K562 (cell line): ENCODE data around the gene ARHGEF12. TPM values are rescaled to one million over a fixed set of nuclear protein-coding genes. Genes with fewer than 3 reads are reported as not detected.

Source experiments
- ATAC-seq: fragments of 200-7000 bp; cut with Tn5 transposase; 3 replicates; pipeline ENCODE4 v1.9.1; 2020; ENCODE audit warnings: moderate library complexity
- BruUV-seq: library from RNA; stranded (reverse); fragments of 400-500 nt; replicated peaks from 2 replicates; lab custom pipeline; 2021; lab: Mats Ljungman, UMichigan
- CTCF ChIA-PET: fragments of 300-600 bp; formaldehyde crosslinking; extraction: SDS; loops from one replicate; lab custom pipeline; 2021; ENCODE audit warnings: low intra/inter-chr PET ratio; lab: Yijun Ruan, JAX
- POLR2A ChIA-PET: fragments of 300-600, 350-650 bp; sonication (Branson Sonifier 250); formaldehyde crosslinking; extraction: SDS; loops from one replicate; lab custom pipeline; 2021; ENCODE audit warnings: antibody characterized with exemption, inconsistent platforms; lab: Yijun Ruan, JAX
- DNase-seq, 4 experiments: peaks; one replicate each; pipeline versions ENCODE4 v3.0.0 to v3.0.0-alpha.2; 2011 to 2018; ENCODE audit warnings: low spot score in 3 of 4, mixed read lengths in 3 of 4; ENCODE audit errors: extremely low read depth in 1 of 4
- FAIRE-seq: peaks from 2 replicates; lab custom pipeline; 2011; peaks lifted over from hg19 to GRCh38; lab: Jason Lieb, UNC
- H2AFZ ChIP-seq: 2 replicates; pipeline ENCODE4 v1.6.0; 2011; ENCODE audit warnings: low read depth, low read length, control low read depth, inconsistent platforms
- H3K27ac ChIP-seq: fragments of 200-600 bp; 3 replicates; pipeline ENCODE4 v1.8.0; 2011; ENCODE audit warnings: low read depth, mild to moderate bottlenecking, control low read depth, inconsistent platforms, low read length, moderate library complexity, mixed read lengths; ENCODE audit errors: extremely low read depth
- H3K27me3 ChIP-seq, 2 experiments: fragments of 300-600 bp in 1 of 2; 2 replicates in 1 of 2; 3 replicates in 1 of 2; pipeline versions ENCODE4 v1.6.0 to v1.8.0; 2011; ENCODE audit warnings: inconsistent platforms in 2 of 2, low read length in 2 of 2, mild to moderate bottlenecking in 1 of 2, mixed read lengths in 1 of 2, moderate library complexity in 1 of 2; ENCODE audit not compliant: control insufficient read depth in 2 of 2, insufficient read depth in 2 of 2
- H3K36me3 ChIP-seq: fragments of 300-600 bp; 3 replicates; pipeline ENCODE4 v1.8.0; 2011; ENCODE audit warnings: mild to moderate bottlenecking, low read length, inconsistent platforms; ENCODE audit not compliant: control insufficient read depth, insufficient read depth
- H3K4me1 ChIP-seq, 2 experiments: fragments of 200-600 bp in 1 of 2; replicated peaks in 1 of 2; 2 replicates in 1 of 2; 3 replicates in 1 of 2; pipeline versions ENCODE4 v1.5.1 to v1.8.0; 2011; ENCODE audit warnings: inconsistent platforms in 2 of 2, low read length in 2 of 2, mild to moderate bottlenecking in 1 of 2, mixed read lengths in 1 of 2, moderate library complexity in 1 of 2; ENCODE audit not compliant: control insufficient read depth in 2 of 2, insufficient read depth in 2 of 2
- H3K4me2 ChIP-seq: 2 replicates; pipeline ENCODE4 v1.6.1; 2011; ENCODE audit warnings: low read length, control low read depth, inconsistent platforms, mixed read lengths; ENCODE audit not compliant: insufficient read depth
- H3K4me3 ChIP-seq: fragments of 200-600 bp; sonication (generic), shearing (Covaris generic); 2 replicates; pipeline ENCODE4 v1.5.1; 2016; ENCODE audit warnings: control low read depth, inconsistent platforms
- H3K79me2 ChIP-seq: fragments of 200-600 bp; 3 replicates; pipeline ENCODE4 v1.8.0; 2011; ENCODE audit warnings: low read length, inconsistent platforms; ENCODE audit not compliant: control insufficient read depth, insufficient read depth
- H3K9ac ChIP-seq, 2 experiments: 2 replicates each; pipeline versions ENCODE4 v1.6.0 to v1.6.1; 2011; ENCODE audit warnings: low read depth in 2 of 2, low read length in 2 of 2, control low read depth in 1 of 2, inconsistent platforms in 1 of 2, mild to moderate bottlenecking in 1 of 2, mixed read lengths in 1 of 2; ENCODE audit not compliant: insufficient read depth in 1 of 2
- H3K9me1 ChIP-seq: one replicate; pipeline ENCODE4 v1.6.0; 2011; ENCODE audit warnings: inconsistent platforms, mild to moderate bottlenecking, low read length, moderate library complexity; ENCODE audit not compliant: control insufficient read depth, insufficient read depth
- H3K9me3 ChIP-seq: replicated peaks from 2 replicates; pipeline ENCODE4 v1.5.1; 2011; ENCODE audit warnings: low read depth, low read length, inconsistent platforms; ENCODE audit not compliant: control insufficient read depth, insufficient read depth
- H4K20me1 ChIP-seq: replicated peaks from 2 replicates; pipeline ENCODE4 v1.6.1; 2011; ENCODE audit warnings: low read length, inconsistent platforms, mixed read lengths; ENCODE audit not compliant: control insufficient read depth, insufficient read depth
- ASH1L ChIP-seq: fragments of 450-650 bp; IDR thresholded peaks from 2 replicates; pipeline ENCODE4 v1.6.1; 2018; ENCODE audit warnings: borderline replicate concordance, mild to moderate bottlenecking, low read depth; ENCODE audit not compliant: partially characterized antibody
- CSDE1 ChIP-seq, 2 experiments: fragments of 450-650 bp; IDR thresholded peaks; 2 replicates each; pipeline ENCODE4 v1.6.1; 2016; ENCODE audit warnings: mild to moderate bottlenecking in 1 of 2
- ELF1 ChIP-seq: fragments of 200-800 bp; sonication (Bioruptor generic); IDR thresholded peaks from 2 replicates; pipeline ENCODE4 v1.6.1; 2016; ENCODE audit warnings: missing genetic modification characterization, missing compliant biosample characterization
- GABPB2 ChIP-seq: fragments of 250-450 bp; sonication (Bioruptor Pico); conservative IDR thresholded peaks from 2 replicates; pipeline ENCODE4 v1.5.1; 2021; ENCODE audit warnings: mild to moderate bottlenecking
- GTF2E2 ChIP-seq: fragments of 200-800 bp; sonication (Bioruptor generic); IDR thresholded peaks from 2 replicates; pipeline ENCODE4 v1.6.1; 2016; ENCODE audit warnings: missing genetic modification characterization, missing compliant biosample characterization
- JUN ChIP-seq, 2 experiments: sonication (generic) in 1 of 2; formaldehyde crosslinking in 1 of 2; IDR thresholded peaks; 2 replicates each; pipeline versions ENCODE4 v1.6.1 to v1.8.0; 2012 to 2022; ENCODE audit warnings: borderline replicate concordance in 2 of 2, mild to moderate bottlenecking in 2 of 2, improper control_type of control experiment in 1 of 2, low read depth in 1 of 2, low read length in 1 of 2, missing genetic modification reagents in 1 of 2
- MBD1 ChIP-seq: fragments of 250-450 bp; sonication (Bioruptor Pico); IDR thresholded peaks from 2 replicates; pipeline ENCODE4 v1.8.0; 2022; ENCODE audit warnings: inconsistent platforms
- MTA1 ChIP-seq: fragments of 450-650 bp; IDR thresholded peaks from 2 replicates; pipeline ENCODE4 v1.6.1; 2017; ENCODE audit warnings: borderline replicate concordance
- NFATC3 ChIP-seq: fragments of 450-650 bp; IDR thresholded peaks from 2 replicates; pipeline ENCODE4 v1.6.1; 2017; ENCODE audit warnings: mild to moderate bottlenecking
- NFE2 ChIP-seq: IDR thresholded peaks from 2 replicates; pipeline ENCODE4 v1.6.1; 2014; ENCODE audit warnings: antibody characterized with exemption, low read depth
- PHF20 ChIP-seq: fragments of 450-650 bp; IDR thresholded peaks from 2 replicates; pipeline ENCODE4 v1.6.1; 2018; ENCODE audit not compliant: partially characterized antibody
- PHF21A ChIP-seq: fragments of 450-650 bp; IDR thresholded peaks from 2 replicates; pipeline ENCODE4 v1.6.1; 2017; ENCODE audit warnings: low read depth, borderline replicate concordance
- POLR2B ChIP-seq: fragments of 450-650 bp; IDR thresholded peaks from 2 replicates; pipeline ENCODE4 v1.6.1; 2018; ENCODE audit warnings: low read depth; ENCODE audit not compliant: partially characterized antibody
- PPARD ChIP-seq: fragments of 250-450 bp; sonication (Bioruptor Pico); IDR thresholded peaks from 2 replicates; pipeline ENCODE4 v1.8.0; 2022; ENCODE audit warnings: inconsistent platforms, mild to moderate bottlenecking, moderate library complexity
- SAFB2 ChIP-seq: fragments of 200-400 bp; formaldehyde crosslinking; IDR thresholded peaks from 2 replicates; pipeline ENCODE4 v1.6.1; 2018; ENCODE audit warnings: borderline replicate concordance, low read length, low read depth, moderate library complexity; ENCODE audit not compliant: severe bottlenecking
- SRSF7 ChIP-seq: fragments of 200-400 bp; formaldehyde crosslinking; optimal IDR thresholded peaks from 2 replicates; pipeline ENCODE3; 2017; ENCODE audit warnings: mild to moderate bottlenecking, low read depth, low read length
- TAF7 ChIP-seq: fragments of 450-650 bp; IDR thresholded peaks from 2 replicates; pipeline ENCODE4 v1.6.1; 2016; ENCODE audit warnings: missing genetic modification characterization, missing compliant biosample characterization
- ZBTB49 ChIP-seq: sonication (generic); formaldehyde crosslinking; IDR thresholded peaks from 2 replicates; pipeline ENCODE4 v1.8.0; 2022; ENCODE audit warnings: missing genetic modification reagents, mild to moderate bottlenecking, borderline replicate concordance
- ZNF561 ChIP-seq: fragments of 450-650 bp; formaldehyde crosslinking; conservative IDR thresholded peaks from 2 replicates; pipeline ENCODE4 v1.4.0; 2020; ENCODE audit warnings: mild to moderate bottlenecking, moderate library complexity
- ZNF766 ChIP-seq: fragments of 200-800 bp; sonication (Bioruptor generic); conservative IDR thresholded peaks from 2 replicates; pipeline ENCODE4 v1.6.1; 2016; ENCODE audit warnings: missing genetic modification characterization, missing compliant biosample characterization
- WGBS: fragments of 100-300 bp; shearing (Covaris generic); methylation state at CpG from one replicate; pipeline ENCODE4 v1.1.6; 2016; ENCODE audit warnings: low coverage, mixed read lengths; ENCODE audit not compliant: insufficient coverage; ENCODE audit errors: missing lambda C conversion rate; 5-methylcytosine and 5-hydroxymethylcytosine counted together
- in situ Hi-C: fragments of 300-500 bp; cut with MboI; formaldehyde crosslinking; loops from 4 replicates; pipeline ENCODE4 v1.15.0; 2018; ENCODE audit warnings: inconsistent platforms, mixed read lengths
- intact Hi-C: fragments of 100-400 bp; cut with micrococcal nuclease; formaldehyde crosslinking; loops from 2 replicates; pipeline ENCODE4 v1.14.2; 2022
- polyA plus RNA-seq, 8 experiments: library from polyadenylated mRNA; depleted of rRNA in 4 of 8; stranded (reverse) in 5 of 8; unstranded in 3 of 8; fragments of >200 nt; fragmentation: Nextera tagmentation in 2 of 8; fragmentation: Illumina TruSeq in 1 of 8; extraction: Ambion mirVana in 2 of 8; extraction: Trizol in 1 of 8; gene quantifications; 2 replicates each; pipeline versions ENCODE4 v1.2.1 to v1.2.3, GENCODE V29; 2011 to 2014; ENCODE audit warnings: inconsistent platforms in 1 of 8, missing spikeins in 1 of 8
- total RNA-seq, 7 experiments: library from RNA; depleted of rRNA in 6 of 7; stranded (reverse); fragments of >200 nt in 6 of 7; fragmentation: Illumina TruSeq in 2 of 7; extraction: Trizol in 2 of 7; gene quantifications; 2 replicates each; pipeline versions ENCODE4 v1.2.1 to v1.2.3, GENCODE V29; 2011 to 2021; ENCODE audit warnings: low replicate concordance in 1 of 7

The ARHGEF12 gene
- total and polyA plus RNA-seq, 9 of the 15 experiments (the other 6 are each of a cell fraction or from before 2014, with no cell fraction given): 3.5 to 51.7 (median 29.5) TPM

GRCh38 chr11:120520091-120520822 is 184.0 kb downstream of the ARHGEF12 start:
- Histone ChIP-seq H3K36me3 (no peaks in the 10 kb centered on the region), H3K9ac (no peak overlapping the region), H3K27me3 (peaks cover 50 to 94% of the 10 kb centered on the region in 2 experiments; a peak in 4 of 5 replicates), H3K4me2 (no peak overlapping the region), H4K20me1 (peaks cover 23% of the 10 kb centered on the region), H3K27ac (no peak overlapping the region), H2AFZ (no peak overlapping the region), H3K4me3 (no peak overlapping the region)
- DNase-seq: no peak
- in situ Hi-C loops: loop anchor here (5.0 to 10.0 kb wide), 2 partner anchors 167 to 1075 kb away; no protein-coding TSS in a partner anchor
- no peak for ATAC-seq
- CTCF ChIA-PET: no interaction called here
- BruUV-seq: no TSS peak
- FAIRE-seq: no peak
- WGBS: 6% methylated on average over 16 of the region's 16 CpGs
- TF ChIP-seq GABPB2 (CRISPR knock-in tag): no peak
- TF ChIP-seq SAFB2: no peak
- TF ChIP-seq MTA1: no peak
- TF ChIP-seq NFE2: no peak
- TF ChIP-seq ASH1L: no peak
- TF ChIP-seq PHF20: no peak
- TF ChIP-seq CSDE1 (IDR thresholded peaks at IDR 0.05): no peak
- no peak for TF ChIP-seq PHF21A
- TF ChIP-seq MBD1 (CRISPR knock-in tag): no peak
- TF ChIP-seq JUN (IDR thresholded peaks at IDR 0.05; ENCODE audit: borderline replicate concordance, low read depth, low read length): no peak
- TF ChIP-seq JUN (CRISPR knock-in tag; IDR thresholded peaks at IDR 0.05; ENCODE audit: borderline replicate concordance): no peak
- TF ChIP-seq ZNF561 (CRISPR knock-in tag): no peak
- TF ChIP-seq ZNF766: no peak
- no peak for TF ChIP-seq GTF2E2
- TF ChIP-seq SRSF7: no peak
- TF ChIP-seq TAF7 (tag): no peak
- no peak for TF ChIP-seq NFATC3
- TF ChIP-seq PPARD (CRISPR knock-in tag): no peak
- TF ChIP-seq ELF1: no peak
- no peak for TF ChIP-seq POLR2B
- no peak for TF ChIP-seq ZBTB49 (CRISPR knock-in tag)
- TF ChIP-seq, all 486 proteins: peak for 0
- POLR2A ChIA-PET: interaction anchor here (0.6 kb wide), 1 partner anchor 21 kb away, joined by 3 read pairs; no protein-coding TSS in a partner anchor
- H3K9me3 ChIP-seq: no peaks in the 10 kb centered on the region
- H3K4me1 ChIP-seq: peaks cover 0 to 6% of the 10 kb centered on the region in 2 experiments; a peak in 1 of 5 replicates
- no peaks in the 10 kb centered on the region for H3K79me2 ChIP-seq
- H3K9me1 ChIP-seq: no peaks in the 10 kb centered on the region
- intact Hi-C loops: no loop called here
